Dermis blood vessel endothelial cell (primary cell): ENCODE measurements around the gene LPIN1. TPM values are rescaled to one million over a fixed set of nuclear protein-coding genes. Genes with fewer than 3 reads are reported as not detected.
"Not testable (repeated sequence)": the region's sequence is repeated elsewhere in the genome, so short reads cannot be mapped to it uniquely, and the experiment has no call there.

ENCODE experiments used
- DNase-seq: peaks from one replicate; pipeline ENCODE4 v3.0.0; 2010
- total RNA-seq: library from RNA; depleted of rRNA; stranded (reverse); fragments of >200 nt; gene quantifications from 2 replicates; pipeline ENCODE4 v1.2.3, GENCODE V29; 2014

Gene LPIN1
- total RNA-seq, 1 donor from 2014 or later, result 24.0 TPM

DNA sequence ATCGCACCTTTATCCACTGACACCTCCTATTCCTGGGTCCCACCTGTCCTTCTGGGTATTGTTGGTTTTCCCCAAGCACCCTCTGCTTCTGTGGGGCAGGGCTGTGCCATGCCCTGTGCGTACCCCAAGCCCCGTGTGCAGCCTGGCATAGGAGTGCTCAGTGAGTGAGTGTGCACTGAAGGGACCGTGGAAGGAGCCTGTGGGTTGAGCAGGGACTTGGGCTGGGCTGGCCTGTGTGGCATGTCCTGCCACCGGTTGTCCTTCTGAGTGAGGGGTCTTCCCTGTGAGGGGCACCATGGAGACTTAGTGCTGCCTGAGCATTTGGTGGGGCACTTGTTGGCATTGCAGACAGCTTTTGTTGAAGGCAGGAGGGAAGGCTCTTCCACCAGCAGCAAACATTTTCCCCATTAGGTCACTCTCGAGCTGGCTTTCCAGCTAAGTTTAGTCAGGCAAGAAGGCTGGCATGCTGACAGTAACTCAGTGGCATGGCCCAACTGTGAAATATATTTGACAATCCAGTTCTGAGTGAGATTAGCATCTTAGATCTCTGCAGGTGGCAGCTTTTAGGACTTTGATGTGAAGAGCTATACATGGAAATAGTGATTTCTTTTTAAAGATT, 64.7 kb downstream of the LPIN1 start:
- DNase-seq, result no peak

DNA sequence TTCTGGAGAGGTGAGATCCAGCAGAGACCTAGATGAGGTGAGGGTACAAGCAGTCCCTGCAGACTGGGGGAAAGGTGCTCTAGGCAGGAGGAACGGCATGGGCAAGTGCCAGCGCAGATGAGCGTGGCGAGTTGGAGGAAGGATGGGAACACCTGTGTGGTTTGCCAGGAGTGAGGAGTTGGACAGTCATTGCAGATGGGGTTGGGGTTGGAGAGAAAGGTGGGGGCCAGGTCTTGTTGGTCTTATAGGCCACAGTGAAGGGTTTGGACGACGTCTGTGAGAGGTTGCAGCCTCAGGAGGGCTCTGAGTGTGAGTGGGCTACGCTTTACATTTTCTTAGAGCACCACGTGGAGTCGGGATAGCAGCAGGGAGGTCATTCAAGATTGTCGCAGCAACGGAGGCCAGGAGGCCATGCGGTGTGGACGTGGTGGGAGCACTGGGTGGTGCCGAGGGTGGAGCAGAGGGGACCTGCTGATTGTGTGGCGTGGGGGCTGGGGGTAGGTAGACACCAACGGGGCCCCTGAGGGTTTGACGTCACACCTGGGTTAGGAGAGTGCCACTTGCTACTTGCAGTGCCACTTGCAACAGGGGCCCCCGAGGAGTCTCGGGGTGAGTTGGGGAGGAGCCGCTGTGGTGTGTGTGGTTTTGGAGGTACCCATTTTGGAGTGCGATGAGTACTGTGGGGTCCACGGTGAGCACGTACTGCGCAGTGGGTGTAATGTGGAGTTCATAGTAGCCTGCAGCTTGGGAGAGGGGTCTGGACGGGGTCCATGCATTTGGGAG, 66.2 kb downstream of the LPIN1 start:
- DNase-seq, result no peak

GRCh38 chr2:11813345-11813744, 66.9 kb downstream of the LPIN1 start:
- DNase-seq, result not testable (repeated sequence)

DNA sequence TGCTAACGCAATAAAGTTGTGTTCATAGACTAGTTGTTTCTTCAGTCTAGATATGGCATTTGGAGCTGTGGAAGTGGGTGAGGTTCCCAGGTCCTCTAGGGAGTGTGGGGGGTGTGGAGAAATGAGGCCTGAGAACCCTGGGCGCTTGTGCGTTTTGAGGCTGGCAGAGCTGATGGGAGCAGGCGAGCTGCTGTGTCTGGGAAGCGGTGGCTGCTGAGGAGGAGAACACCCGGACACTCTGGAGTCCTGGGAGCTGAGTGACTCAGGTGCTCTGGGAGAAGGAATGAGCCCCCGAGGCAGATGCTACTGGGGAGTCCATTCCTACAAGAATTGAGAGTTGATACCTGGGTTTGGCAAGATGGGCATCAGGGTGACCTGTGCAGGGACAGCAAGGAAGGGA, 67.5 kb downstream of the LPIN1 start:
- no peak for DNase-seq

DNA sequence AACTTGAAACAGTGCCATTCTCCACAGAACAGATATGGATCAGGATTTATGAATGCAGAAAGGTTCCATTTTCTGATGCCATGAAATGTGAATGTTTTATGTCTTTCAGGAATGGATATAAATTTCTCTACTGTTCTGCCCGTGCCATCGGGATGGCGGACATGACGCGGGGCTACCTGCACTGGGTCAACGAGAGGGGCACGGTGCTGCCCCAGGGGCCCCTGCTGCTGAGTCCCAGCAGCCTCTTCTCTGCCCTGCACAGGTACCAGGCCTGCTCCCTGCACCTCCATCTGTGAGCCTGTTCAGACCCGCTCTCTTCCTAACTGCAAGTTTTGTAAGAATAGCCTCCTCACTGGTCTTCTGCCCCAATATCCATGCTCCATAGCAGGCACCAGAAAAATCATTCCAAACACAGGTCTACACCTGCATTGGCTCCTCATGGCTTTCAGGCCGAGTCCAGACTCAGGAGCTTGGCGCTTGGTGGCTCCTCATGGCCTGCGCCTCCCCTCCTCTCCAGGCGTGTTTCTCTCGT, 68.6 kb downstream of the LPIN1 start:
- no peak for DNase-seq

- DNase-seq, result not testable (repeated sequence)
These were observed 70.5 kb downstream of the LPIN1 start for GRCh38 chr2:11816935-11817334.

GRCh38 chr2:11819235-11819729, 72.8 kb downstream of the LPIN1 start:
- DNase-seq, result no peak

- DNase-seq, result no peak
These were observed 74.2 kb downstream of the LPIN1 start for GRCh38 chr2:11820650-11821049.

GRCh38 chr2:11821705-11822104, 75.3 kb downstream of the LPIN1 start:
- DNase-seq, result no peak

DNA sequence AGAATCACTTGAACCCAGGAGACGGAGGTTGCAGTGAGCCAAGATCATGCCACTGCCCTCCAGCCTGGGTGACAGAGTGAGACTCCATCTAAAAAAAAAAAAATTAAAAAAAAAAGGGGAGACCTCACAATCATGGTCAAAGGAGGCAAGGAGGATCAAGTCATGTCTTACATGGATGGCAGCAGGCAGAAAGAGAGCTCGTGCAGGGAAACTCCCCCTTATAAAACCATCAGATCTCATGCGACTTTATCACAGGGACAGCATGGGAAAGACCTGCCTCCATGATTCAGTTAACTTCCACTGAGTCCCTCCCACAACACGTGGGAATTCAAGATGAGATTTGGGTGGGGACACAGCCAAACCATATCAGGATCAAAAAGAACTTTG, 75.9 kb downstream of the LPIN1 start:
- not testable (repeated sequence) for DNase-seq

DNA sequence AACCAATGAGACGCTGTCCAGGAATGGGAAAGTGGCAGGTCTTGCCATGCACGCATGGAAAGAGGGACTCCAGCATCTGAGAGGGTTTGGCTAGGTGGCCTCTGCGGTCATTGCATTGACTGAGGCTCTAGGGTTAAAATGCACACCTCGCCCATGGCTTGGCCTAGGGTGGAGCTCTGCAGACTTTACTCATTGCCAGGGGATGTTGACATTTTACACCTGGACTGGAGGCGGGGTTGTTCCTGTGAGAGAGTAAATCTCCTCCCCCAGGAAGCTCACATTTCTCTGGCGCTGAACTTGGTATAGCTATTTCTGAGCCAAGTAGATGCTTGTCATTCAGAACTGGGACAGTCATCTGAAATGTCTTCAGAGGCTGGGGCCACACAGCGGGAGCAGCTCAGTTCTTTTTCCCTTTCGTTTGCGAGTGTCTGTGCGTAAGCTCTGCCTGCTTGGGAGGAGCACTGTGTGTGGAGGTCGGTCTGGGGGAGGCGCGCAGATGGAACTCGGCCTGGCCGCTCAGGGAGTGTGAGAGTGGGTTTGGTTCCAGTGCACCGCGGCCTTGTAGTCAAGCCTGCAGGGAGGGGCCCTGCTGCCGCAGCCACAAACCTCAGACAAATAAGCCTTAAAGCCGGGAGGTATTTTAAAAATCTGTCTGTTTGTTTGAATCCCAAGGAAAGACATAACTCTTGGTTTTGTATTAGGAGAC, 76.5 kb downstream of the LPIN1 start:
- DNase-seq, result no peak

- no peak for DNase-seq
These were observed 78.7 kb downstream of the LPIN1 start for GRCh38 chr2:11824901-11825828.

DNA sequence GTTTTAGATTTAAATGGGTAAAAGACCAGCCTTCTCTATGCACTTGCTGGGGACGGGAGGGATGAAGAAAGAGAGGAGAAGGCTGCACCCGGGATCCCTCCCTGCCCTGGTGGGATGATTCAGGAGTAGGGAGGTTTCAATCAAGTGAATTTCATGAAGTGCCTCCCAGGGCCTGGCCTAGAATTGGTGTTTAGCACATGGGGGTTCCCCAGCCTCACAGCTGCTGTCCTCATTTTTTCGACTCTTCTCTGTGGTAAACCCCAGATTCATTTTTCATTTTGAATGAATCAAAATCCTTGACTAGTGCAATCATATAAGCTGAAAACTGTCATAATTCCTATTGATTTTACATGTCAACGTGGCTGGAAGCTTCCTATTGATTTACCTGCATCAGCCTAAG, 81.1 kb downstream of the LPIN1 start:
- no peak for DNase-seq

DNA sequence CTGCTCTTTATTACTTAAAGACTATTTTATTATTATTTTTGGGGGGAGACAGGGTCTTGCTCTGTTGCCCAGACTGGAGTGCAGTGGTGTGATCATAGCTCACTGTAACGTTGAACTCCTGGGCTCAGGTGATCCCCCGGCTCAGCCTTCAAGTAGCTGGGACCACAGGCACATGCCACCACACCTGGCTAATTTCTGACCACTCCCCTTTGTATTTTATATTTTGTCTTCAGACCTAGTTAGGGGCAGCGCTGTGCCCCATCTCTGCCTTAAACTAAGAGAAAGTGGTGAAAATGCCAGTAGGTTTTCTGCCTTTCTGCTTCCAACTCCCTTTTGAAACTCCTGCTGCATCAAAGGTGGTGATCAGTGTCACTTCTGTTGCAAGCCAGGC, 82.5 kb downstream of the LPIN1 start:
- DNase-seq, result no peak

GRCh38 chr2:11829324-11829946, 83.0 kb downstream of the LPIN1 start:
- DNase-seq, result peak; percentile 72

DNA sequence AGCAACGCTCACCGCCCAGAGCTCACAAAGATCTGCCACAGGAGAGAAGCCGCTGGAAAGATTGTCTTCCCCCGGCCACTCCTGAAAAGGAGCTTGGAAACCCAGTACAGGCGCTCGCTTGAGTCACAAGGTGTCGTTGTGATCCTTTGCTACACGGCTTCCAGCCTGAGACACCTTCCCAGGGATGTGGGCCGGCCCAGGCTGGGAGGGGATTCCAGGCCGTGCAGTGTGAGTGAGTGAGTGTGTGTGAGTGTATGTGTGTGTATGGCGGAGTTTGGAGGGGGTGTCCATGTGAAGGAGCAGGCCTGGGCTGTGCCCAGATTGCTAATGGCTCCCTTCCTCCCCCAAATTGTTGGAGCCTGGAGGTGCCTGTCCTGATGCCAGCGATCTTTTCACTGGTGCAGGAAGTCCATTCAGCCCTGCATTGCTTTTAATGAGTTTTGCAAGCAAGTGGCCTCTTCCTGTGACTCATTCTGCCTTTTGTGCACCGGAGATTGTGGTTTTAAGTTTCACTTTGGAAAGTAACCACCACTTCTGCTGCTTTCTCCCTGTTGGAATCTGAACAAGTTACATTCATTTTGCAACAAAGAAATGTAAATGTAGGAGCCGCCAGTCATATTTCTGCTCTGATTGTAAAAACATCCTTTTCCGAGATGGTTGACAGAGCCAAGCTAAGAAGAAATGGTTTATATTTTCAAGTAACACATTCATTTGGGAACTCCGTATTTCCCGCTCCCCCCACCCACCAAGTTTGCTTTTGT, 83.7 kb downstream of the LPIN1 start:
- peak; percentile 96 for DNase-seq

DNA sequence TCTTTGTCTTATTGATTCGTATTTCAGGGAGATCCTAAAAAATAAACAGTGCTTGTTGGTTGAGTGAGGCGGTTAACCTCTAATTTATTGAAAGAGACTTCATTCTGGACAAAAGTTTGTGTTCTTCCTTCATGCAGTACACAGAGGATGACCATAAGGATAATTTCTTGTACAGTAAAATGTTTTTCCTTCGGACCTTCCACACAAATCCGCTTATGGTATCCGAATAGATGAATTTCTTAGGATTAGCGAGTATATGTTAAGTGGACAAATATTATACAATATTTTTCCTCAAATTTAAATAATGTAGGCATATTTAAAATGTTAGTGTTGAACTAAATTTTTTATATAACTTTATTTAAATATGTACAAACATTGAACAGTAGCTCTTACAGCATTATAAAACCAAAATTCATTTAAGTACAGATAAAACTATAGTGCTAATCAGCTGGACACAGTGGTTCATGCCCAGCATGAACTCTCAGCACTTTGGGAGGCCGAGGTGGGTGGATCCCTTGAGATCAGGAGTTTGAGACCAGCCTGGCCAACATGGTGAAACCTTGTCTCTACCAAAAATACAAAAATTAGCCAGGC, 84.4 kb downstream of the LPIN1 start:
- no peak for DNase-seq

GRCh38 chr2:11831415-11831814, 85.0 kb downstream of the LPIN1 start:
- no peak for DNase-seq

- no peak for DNase-seq
These were observed 86.1 kb downstream of the LPIN1 start for GRCh38 chr2:11832531-11832930.

- peak; percentile 15 for DNase-seq
These were observed 87.2 kb downstream of the LPIN1 start for GRCh38 chr2:11833601-11834000.

DNA sequence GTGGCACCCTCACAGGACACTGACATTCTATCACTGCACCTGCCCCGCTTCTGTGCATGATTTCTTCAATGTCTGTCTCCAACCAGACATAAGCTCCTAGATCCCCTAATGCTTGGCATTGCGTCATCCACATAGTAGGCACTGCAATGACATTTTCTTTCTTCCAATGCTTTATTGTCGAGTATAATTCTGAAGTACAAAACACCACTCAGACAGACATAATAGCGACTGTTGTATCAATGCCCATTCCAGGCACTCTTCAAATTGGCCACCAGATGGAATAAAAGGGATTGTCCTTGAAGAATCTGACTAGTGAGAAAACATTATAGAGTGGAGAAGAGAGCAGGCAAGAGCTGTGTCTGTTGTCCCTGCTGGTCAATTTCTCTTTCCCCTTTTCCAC, 89.0 kb downstream of the LPIN1 start:
- DNase-seq, result peak; percentile 17
